Superior temporal gyrus (tissue), 1 donor: ENCODE data around the gene BAG5.

Source experiments
- DNase-seq: peaks from one replicate; pipeline ENCODE4 v3.0.0-alpha.2; 2016; ENCODE audit errors: extremely low spot score

The BAG5 gene

DNA sequence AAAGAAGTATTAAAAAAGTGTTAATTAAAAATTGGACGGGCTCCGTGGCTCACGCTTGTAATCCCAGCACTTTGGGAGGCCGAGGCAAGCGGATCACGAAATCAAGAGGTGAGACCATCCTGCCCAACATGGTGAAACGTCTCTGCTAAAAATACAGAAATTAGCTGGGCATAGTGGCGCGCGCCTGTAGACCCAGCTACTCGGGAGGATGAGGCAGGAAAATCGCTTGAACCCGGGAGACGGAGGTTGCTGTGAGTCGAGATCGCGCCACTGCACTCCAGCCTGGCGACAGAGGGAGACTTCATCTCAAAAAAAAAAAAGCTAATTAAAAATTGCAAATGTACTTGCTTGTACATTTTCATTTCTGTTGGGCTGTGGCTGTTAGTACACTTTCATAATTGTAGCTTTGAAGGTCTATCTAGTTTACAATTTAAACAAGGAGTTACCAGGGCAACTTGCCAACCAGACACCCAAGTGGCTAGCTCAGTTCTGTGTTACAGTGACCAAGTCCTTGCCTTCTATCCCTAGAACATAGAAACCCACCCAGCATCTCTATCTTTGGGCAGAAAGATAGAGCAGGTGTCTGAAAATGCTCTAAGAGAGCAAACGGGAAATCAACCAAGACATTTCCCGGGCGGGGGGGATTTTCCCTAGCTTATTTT is 1.5 kb upstream of the BAG5 start:
- DNase-seq, result no peak

DNA sequence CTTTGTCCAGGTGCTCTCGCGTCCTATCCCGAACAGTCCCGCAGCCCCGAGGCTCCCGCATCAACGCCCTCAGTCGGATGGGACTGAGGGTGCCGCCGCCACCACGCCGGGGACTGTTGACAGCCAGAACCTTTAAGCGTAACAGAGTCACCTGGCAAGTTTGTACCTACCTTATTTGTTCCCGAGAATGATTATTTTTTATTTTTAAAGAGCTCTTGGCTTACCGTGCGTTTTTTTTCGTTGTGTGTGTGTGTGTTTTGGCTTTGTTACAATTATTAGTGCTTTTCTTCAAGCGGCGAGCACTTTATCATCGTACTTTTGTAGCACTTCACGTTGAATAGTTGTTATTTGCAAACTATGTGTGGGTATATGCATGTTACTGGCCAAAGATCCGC is 766 bp upstream of the BAG5 start:
- DNase-seq, result no peak

DNA sequence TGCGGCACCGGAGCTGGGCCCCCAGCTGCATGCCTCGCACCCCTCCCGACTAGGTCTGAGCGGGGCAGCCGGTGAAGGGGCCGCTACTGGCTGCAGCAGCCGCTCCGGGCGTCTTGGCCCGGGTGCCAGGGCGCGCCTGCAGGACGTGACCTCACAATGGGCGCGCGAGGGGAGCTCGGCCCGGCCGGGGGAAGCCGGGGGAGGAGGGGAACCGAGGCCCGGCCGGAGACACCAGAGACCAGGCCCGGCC is 353 bp downstream of the BAG5 start:
- DNase-seq, result no peak

DNA sequence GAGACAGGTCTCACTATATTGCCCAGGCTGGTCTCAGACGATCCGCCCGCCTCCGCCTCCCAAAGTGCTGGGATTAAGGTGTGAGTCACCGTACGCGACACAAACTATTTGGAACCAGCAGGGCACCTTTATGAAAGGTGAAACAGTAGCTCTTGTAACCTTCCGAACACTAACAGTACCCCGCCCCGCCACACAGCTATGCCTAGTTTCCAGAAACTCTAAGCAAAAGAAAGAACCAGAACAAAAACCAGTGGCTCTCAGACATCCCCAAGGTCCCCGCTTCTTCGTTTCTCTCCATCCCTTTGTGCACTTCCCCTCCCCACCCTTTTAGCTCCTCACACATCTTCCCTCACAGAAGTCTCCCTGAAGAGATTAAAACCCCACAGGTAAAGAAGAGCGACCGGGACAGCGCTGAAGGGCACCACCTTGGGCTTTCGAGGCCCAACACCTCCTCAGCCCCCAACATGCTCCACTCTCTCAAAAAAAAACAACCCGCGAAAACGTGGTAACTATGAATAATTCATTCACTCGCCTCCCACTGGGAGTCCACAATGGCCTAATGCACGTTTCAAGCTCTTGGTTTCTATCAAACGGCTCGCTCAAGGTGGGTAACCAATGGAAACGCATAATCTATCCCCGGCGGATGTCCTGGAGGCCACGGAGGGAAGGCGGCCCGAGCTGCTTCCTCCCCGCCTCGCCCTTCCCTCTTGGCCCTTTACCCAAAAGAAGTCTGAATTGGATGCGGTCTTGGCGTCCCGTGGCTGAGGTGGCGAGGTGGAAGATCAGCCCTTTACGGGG is 877 bp downstream of the BAG5 start:
- no peak for DNase-seq

DNA sequence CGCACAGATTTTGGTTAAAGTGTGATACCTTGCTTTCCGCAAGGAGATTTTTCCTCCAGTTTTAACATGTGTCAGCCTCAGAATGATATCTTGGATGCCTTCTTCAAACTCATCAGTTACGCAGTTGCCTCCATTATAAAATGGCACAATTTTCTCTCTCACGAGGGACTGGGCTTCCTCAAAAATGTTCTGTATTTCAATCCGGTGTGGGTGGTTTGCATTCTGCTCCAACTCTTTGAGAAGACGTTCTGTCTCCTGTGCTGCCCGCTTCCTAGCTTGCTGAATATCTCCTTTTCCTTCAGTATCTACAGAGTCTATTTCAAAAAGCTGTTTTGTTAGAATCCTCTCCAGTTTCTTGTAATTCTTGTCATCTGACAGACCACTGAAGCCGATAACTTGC is 1.8 kb downstream of the BAG5 start:
- no peak for DNase-seq

DNA sequence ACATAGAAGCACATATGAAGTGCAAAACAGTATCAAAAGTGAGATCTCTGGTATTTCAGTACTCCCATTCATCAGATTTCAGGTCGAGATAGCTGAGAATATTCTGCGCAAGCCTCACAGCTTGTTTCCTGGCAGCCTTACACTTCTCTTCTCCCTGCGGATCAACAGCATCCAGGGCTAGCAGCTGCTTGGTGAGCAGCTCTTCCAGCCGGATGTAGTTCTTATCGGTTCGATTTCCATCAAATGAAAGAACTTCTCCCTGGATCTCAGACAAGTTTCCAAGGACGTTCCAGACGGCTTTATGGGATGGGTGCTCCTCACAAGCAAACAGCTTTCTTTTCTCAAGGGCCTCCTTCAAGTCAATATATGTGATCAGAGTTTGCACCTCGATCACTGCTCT is 2.7 kb downstream of the BAG5 start:
- no peak for DNase-seq

DNA sequence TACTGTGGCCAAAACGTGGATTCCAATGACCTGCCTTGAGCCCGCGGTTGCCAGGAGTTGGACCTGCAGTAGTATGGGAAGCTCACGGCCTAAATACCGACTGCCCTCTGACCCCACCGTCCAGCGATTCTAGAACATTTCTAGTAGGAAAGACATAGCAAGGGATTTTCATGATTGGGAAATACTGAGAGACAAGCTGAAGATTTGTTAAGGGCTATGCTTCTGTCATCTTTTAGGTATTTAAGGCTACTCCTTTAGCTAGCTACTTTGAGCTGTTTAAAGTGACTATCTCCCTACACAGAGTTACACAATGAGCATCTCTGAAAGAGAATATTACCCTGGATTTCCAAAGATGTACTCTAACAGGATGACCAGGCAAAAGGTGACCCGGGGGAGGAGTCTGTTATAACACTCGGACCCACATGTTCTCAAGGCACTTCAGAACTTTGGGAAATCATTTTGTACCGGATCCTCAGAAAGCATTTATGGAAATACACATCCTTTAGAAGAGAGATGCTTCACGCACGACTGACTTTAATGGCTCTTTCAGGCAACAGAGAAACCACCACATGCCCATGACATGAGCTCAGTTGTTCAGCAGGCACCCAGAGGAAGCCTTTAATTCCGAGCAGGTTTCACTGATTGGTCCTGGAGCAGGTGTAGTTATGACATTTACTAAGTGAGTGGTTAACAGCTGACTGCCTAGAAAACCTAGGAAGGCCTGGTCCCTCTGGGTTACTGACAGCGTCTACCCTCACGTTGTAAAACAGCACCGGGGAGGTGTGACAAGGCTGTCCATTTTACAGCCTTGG is 4.2 kb downstream of the BAG5 start:
- DNase-seq, result peak; percentile 10

DNA sequence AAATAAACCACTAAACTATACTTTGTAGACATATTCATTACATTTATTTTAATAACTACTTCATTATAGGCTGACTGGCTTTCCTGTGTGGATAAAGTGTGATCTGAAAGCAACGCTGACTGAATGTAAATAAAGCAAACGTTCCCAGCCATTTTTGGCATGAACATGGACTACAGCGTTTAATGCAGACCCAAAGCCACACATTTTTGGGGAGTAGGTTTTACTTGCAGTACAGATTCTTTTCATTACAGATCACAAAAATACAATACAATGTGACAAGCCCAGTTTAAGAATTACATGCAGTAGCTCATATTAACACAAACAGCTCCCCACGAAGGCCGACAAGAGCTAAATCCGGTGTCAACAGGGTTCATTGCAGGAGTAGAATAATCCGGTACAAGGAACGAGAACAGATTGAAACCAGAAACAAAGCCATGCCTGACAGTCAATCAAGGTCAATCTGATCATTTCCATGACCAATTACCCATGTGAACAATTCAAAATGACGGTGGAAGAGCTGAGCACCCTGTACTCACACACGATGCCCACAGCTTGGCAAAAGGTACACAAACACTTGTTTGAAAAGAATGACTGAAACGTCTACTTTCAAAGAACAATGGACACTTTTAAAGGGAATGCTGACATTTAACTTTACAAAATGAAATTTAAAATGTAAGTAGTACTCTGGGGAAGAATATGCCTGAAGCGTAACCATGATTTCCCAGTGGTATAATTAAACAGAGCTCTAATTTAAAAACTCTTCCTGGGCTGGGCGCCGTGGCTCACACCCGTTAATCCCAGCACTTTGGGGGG is 5.3 kb downstream of the BAG5 start:
- DNase-seq, result peak; percentile 53

DNA sequence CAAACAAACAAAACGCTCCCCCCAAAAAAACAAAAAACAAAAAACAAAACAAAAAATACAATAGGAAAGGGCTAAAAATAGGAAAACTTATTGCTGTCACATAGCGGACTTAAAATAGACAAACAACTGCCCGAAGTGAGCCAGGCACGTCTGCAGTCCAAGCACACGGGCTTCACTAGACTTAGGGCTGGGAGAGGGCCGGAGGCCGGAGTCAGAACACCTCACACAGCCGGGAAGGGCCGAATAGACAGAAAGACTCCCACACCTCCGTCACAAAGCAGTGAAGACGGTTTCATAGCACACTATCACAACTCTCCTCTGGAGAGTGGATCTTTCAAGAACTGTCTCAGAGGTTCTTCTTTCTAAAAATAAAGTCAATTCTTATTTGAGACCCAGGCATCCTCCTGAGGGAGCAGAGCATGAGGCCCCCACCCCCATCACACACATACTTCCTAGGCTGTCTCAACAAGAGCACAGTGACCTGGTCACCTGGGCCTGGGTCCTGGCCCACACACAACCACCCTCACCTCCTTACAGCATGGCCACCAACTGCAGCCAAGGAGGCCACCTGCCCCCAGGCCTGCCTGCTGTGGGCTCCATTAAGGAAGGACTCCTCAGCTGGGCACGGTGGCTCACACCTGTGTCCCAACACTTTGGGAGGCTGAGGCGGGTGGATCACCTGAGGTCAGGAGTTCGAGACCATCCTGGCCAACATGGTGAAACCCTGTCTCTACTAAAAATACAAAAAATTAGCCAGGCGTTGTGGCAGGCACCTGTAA is 6.7 kb downstream of the BAG5 start:
- DNase-seq, result no peak

DNA sequence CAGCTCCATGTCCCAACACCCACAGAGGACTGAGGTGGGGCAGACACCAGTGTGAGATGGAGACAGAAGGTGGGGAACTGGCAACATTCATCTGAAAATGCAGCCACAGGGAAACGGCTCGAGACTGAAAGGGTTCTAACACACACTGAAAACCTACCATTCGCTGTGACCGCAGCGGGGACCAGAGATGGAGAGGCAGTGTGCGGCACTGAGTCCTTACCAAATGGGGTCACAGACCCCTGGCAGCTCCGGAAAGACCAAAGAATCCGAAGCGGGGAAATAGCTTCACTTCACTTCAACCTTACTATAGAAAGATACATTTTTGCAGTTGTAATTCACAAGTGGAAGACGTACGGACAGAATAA is 9.6 kb downstream of the BAG5 start:
- no peak for DNase-seq

DNA sequence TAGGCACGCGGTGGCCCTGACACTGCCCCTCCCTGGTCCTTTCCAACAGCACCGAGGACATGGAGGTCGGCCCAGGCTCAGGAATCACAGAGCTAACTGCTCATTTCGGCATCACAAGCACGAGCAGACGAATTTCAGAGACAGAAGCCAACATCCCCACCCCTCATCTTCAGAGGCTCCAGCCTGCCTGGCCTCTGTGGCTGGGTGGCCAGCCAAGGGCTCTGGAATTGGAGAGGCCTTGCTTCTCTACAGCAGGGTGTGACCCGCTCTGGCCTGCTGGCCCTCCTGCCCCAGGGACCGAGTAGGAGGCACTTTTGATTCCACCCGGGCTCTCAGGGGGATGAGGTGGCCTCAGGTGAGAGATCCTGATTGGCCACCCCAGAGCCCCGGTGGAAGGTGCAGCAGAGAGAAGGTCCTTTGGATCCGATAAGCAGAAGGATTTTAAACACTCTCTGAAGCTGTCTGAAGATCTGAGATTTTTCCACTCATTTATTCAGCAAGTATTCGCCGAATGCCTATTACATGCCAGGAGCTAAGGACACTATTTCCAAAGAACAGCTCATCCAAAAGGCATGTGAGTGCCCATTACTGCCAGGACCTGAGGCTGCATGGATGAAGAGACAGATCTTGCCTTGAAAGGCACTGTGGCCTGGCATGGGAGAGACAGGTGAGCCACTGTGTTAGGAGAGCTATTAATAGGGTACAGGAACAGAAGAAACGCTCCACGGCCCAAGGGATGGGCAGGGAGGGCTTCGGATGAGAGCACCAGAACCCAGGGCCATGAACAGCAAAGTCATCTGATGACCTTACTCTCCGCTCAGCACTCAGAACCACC is 10.2 kb downstream of the BAG5 start:
- peak; percentile 10 for DNase-seq

DNA sequence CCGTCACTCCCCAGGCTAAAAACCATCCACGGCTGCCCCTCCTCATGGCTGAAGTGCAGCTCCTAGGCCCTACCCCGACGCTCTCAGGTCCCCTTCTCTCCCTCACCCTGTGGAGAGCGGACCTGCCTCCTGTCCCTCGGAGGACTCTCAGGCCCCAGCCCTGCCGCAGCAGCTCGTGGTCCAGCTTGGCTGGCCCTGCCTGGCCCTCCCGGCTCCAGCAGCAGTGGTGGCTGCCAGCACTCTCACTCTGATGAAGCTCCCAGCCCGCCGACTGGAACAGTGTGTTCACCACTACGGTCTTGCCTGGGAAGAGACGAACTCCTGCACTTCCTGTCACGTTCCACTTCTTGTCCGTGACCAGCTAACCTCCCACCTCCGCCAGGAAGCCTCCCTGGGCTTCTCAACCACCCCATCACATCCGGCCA is 11.1 kb downstream of the BAG5 start:
- DNase-seq, result peak; percentile 37

DNA sequence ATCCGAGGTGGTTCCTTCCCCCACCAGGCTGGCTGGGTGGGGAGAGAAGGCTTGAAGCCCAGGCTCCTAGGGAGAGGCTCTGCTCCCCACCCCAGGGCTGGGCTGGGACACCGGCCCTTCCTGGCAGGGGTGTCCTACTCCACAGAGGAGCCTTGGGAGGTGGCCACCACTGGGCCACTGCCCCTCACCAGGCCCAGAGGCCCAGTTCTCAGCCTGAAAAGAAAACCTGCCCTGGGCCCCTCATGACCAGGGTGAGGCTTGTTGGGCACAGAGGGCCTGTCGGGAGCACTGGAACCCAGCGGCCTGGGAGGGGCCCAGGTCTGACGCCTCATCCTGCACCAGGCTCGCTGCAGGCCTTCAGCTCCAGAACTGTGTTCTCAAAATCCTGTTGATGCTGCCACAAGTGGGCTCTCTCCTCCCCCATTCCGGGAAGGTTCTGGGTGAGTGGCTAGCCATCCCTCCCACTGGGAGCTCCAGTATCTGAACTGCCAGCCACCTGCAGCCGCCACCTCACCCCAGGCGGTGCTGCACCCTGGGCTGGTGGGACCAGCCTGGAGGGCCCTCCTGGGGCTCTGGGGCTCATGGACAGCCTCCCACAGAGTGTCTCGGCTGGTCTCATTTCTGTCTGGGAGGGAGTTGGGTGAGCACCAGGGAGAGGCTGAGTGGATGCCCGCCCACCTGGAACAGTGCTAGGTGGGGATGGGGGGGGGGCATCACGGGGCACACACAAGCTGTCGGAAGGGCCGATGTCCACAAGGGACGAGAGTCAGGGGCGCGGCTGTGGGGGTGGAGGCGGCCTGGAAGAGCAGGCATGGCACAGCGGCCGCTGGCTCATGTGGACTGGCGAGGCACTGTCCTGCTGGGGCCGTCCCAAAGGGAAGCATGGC is 11.8 kb downstream of the BAG5 start:
- no peak for DNase-seq

DNA sequence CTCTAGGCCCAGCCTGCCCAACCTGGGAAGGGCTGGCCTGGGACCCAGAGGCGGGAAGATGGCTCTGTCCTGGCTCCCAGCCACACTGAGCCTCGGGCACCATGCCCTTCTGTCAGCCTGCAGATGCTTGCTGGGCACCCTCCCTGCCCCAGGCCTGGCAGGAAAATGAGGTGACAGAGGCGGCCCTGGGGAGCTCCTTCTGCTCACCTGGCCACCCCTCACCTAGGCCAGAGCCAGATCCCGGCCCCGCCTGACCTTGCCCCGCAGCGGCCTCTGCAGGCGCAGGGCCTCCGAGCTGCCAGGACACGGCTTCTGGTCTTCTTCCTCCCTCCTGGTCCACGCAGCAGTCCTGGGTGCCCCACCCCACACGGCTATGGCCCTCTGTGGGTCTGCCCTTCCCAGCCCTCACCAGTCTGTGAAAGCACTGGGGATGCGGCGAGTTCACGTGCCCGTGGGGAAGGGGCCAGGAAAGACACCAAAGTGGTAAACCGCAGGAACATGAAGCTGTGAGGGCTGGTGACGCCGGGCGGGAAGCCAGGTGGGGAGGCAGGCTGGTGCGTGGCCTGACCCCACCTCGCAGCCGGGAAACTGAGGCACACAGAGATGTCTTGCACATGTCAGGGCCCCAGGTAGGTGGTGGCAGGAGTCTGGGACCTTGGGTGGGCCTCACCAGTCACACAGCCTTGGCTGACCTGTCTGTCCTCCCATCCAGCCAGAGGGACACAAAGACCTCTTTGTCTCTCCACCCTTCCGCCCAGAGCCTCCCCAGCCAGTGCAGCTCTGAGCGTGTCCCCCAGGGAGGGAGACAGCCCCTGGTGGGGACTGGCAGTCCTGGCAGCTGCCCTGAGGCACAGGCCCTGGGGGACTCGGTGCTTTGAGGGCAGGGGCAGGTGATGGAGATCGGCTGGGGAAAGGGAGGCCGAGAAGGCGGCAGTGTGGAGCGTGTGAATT is 12.8 kb downstream of the BAG5 start:
- DNase-seq, result peak; percentile 86

DNA sequence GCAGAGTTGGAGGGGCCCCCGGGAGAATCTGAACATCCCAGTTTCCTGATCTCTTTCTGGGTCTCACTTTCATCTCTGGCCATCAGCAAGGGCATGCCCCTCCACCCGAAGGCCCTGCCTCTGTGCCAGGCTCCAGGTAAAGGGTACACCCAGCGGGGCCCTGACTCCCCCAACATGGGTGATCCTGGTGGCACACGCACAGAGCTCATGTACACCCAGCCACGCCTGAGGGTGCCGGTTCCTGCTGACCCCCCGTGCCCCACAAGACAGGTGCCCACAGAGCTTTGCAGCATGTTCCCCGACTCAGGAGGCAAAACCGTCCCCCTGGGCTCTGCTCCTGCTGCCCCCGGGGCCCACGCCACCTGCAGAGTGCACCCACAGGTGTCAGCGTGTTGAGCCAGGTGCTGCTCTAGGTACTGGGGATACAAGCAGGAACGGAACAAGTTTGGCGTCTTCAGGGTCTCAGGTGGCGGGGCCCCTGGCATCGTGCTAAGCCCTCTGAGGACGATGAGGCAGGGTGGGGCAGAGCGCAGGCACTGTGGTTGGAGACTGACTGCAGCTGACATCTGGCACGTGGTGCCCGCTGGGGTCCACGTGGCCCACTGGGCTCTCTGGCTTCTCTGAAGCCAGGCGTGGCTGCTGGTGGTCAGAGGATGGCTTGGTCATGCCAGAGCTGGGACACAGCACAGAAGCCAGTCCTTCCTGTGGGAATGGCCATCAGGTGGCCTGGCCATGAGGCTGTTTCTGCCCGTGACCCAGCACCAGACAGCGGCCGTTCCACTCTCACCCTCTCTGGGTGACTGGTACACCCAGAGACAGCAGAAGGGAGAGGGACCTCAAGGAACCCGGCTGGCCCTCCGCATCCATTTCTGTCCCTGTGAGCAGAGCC is 13.8 kb downstream of the BAG5 start:
- peak; percentile 65 for DNase-seq

DNA sequence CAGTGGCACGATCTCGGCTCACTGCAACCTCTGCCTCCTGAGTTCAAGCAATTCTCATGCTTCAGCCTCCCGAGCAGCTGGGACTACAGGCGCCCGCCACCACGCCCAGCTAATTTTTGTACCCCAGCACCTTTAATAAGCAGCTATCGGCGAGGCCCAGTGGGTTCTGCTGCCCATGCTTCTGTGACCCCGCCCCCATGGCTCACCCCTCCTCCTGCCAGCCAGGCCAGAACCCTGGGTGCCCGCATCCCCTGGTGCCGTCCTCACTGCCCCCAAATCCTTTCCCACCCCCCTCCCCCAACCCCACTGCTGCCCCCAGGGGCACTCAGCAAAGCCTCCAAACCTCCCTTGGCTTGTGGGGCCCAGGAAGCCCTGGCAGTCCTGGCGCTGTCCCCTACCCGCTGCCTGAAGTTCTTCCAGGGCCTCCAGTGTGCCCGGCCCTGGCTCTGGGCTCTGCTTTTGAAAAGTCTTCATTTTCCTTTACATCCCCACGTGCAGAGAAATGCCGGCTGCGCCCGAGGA is 14.5 kb downstream of the BAG5 start:
- no peak for DNase-seq

DNA sequence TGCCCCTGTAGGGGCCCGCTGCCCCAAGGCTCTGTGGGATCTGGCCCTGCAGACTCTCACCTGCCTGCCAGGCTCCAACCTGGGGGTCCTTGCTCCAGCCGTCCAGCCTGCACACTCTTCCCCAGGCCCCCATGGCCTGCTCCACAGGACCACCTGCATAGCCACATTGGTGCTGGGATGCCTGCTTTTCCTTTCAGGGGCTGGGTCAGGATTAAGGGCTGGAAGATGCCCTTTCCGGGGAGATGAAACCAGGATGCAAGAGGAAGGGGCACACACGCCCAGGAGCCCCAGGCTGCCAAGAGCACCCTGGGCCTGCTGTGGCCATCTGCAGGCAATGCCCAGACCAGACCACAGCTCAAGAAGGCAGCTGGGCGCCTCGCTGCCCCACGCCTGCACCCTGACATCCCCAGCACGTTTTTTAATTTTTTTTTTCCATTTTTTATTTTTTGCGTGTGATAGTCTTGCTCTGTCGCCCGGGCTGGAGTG is 15.0 kb downstream of the BAG5 start:
- no peak for DNase-seq
